K562 (cell line): ENCODE data around the gene YPEL3. TPM values are rescaled to one million over a fixed set of nuclear protein-coding genes. Genes with fewer than 3 reads are reported as not detected.

ENCODE experiments used
- MGA ChIP-seq: fragments of 450-650 bp; IDR thresholded peaks from 2 replicates; pipeline ENCODE4 v1.6.1; 2016; ENCODE audit warnings: mild to moderate bottlenecking, moderate library complexity
- POLR2G ChIP-seq: fragments of 200-400 bp; formaldehyde crosslinking; IDR thresholded peaks from 2 replicates; pipeline ENCODE4 v1.6.1; 2017; ENCODE audit warnings: low read depth, mild to moderate bottlenecking, antibody characterized with exemption, low read length, moderate library complexity
- TEAD4 ChIP-seq, 2 experiments: sonication (generic) in 1 of 2; formaldehyde crosslinking in 1 of 2; IDR thresholded peaks; 2 replicates each; pipeline versions ENCODE4 v1.6.1 to v1.8.0; 2012 to 2022; ENCODE audit warnings: borderline replicate concordance in 1 of 2, inconsistent platforms in 1 of 2, low read length in 1 of 2, mild to moderate bottlenecking in 1 of 2, missing genetic modification reagents in 1 of 2
- ZNF184 ChIP-seq: sonication (generic); formaldehyde crosslinking; IDR thresholded peaks from 2 replicates; pipeline ENCODE4 v1.5.0; 2020; ENCODE audit warnings: missing genetic modification reagents
- polyA plus RNA-seq, 8 experiments: library from polyadenylated mRNA; depleted of rRNA in 4 of 8; stranded (reverse) in 5 of 8; unstranded in 3 of 8; fragments of >200 nt; fragmentation: Nextera tagmentation in 2 of 8; fragmentation: Illumina TruSeq in 1 of 8; extraction: Ambion mirVana in 2 of 8; extraction: Trizol in 1 of 8; gene quantifications; 2 replicates each; pipeline versions ENCODE4 v1.2.1 to v1.2.3, GENCODE V29; 2011 to 2014; ENCODE audit warnings: inconsistent platforms in 1 of 8, missing spikeins in 1 of 8
- total RNA-seq, 7 experiments: library from RNA; depleted of rRNA in 6 of 7; stranded (reverse); fragments of >200 nt in 6 of 7; fragmentation: Illumina TruSeq in 2 of 7; extraction: Trizol in 2 of 7; gene quantifications; 2 replicates each; pipeline versions ENCODE4 v1.2.1 to v1.2.3, GENCODE V29; 2011 to 2021; ENCODE audit warnings: low replicate concordance in 1 of 7
- TF ChIP-seq, protein P1 (sequence below): fragments of 450-650 bp; IDR thresholded peaks from 2 replicates; pipeline ENCODE4 v1.6.1; 2016; ENCODE audit warnings: low read depth

YPEL3 gene
- total and polyA plus RNA-seq, 9 of the 15 experiments (the other 6 are each of a cell fraction or from before 2014, with no cell fraction given) = 0.41 to 15.0 (median 2.9) TPM

- TF ChIP-seq, protein P1, sequence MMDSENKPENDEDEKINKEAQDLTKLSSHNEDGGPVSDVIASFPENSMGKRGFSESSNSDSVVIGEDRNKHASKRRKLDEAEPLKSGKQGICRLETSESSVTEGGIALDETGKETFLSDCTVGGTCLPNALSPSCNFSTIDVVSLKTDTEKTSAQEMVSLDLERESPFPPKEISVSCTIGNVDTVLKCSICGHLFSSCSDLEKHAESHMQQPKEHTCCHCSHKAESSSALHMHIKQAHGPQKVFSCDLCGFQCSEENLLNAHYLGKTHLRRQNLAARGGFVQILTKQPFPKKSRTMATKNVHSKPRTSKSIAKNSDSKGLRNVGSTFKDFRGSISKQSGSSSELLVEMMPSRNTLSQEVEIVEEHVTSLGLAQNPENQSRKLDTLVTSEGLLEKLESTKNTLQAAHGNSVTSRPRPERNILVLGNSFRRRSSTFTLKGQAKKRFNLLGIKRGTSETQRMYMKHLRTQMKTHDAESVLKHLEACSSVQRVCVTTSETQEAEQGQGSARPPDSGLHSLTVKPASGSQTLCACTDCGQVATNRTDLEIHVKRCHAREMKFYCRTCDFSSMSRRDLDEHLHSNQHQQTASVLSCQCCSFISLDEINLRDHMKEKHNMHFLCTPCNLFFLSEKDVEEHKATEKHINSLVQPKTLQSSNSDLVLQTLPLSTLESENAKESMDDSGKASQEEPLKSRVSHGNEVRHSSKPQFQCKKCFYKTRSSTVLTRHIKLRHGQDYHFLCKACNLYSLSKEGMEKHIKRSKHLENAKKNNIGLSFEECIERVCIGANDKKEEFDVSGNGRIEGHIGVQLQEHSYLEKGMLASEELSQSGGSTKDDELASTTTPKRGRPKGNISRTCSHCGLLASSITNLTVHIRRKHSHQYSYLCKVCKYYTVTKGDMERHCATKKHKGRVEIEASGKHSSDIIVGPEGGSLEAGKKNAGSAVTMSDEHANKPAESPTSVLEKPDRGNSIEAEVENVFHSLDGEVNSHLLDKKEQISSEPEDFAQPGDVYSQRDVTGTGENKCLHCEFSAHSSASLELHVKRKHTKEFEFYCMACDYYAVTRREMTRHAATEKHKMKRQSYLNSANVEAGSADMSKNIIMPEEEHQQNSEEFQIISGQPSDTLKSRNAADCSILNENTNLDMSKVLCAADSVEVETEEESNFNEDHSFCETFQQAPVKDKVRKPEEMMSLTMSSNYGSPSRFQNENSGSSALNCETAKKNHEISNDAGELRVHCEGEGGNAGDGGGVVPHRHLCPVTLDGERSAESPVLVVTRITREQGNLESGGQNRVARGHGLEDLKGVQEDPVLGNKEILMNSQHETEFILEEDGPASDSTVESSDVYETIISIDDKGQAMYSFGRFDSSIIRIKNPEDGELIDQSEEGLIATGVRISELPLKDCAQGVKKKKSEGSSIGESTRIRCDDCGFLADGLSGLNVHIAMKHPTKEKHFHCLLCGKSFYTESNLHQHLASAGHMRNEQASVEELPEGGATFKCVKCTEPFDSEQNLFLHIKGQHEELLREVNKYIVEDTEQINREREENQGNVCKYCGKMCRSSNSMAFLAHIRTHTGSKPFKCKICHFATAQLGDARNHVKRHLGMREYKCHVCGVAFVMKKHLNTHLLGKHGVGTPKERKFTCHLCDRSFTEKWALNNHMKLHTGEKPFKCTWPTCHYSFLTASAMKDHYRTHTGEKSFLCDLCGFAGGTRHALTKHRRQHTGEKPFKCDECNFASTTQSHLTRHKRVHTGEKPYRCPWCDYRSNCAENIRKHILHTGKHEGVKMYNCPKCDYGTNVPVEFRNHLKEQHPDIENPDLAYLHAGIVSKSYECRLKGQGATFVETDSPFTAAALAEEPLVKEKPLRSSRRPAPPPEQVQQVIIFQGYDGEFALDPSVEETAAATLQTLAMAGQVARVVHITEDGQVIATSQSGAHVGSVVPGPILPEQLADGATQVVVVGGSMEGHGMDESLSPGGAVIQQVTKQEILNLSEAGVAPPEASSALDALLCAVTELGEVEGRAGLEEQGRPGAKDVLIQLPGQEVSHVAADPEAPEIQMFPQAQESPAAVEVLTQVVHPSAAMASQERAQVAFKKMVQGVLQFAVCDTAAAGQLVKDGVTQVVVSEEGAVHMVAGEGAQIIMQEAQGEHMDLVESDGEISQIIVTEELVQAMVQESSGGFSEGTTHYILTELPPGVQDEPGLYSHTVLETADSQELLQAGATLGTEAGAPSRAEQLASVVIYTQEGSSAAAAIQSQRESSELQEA = peak; percentile 98
- peak; percentile 47; the same call in 1 of the 2 replicates for TF ChIP-seq TEAD4 (IDR thresholded peaks at IDR 0.05; ENCODE audit: low read length)
- TF ChIP-seq TEAD4 (CRISPR knock-in tag; IDR thresholded peaks at IDR 0.05; ENCODE audit: borderline replicate concordance) = peak; percentile 81; the same call in 1 of the 2 replicates
- TF ChIP-seq ZNF184 (CRISPR knock-in tag) = no peak
- TF ChIP-seq MGA = peak; percentile 99
- TF ChIP-seq POLR2G = peak; percentile 87
Measured at GRCh38 chr16:30052671-30053372, 43.2 kb downstream of the YPEL3 start (continued).
